GM19035 (cell line): ENCODE data around the gene DPM2.

Experiments
- ATAC-seq: cut with Tn5 transposase; IDR thresholded peaks from one replicate; pipeline ENCODE4 v1.9.1; 2021; ENCODE audit not compliant: unreplicated experiment

Gene DPM2

DNA sequence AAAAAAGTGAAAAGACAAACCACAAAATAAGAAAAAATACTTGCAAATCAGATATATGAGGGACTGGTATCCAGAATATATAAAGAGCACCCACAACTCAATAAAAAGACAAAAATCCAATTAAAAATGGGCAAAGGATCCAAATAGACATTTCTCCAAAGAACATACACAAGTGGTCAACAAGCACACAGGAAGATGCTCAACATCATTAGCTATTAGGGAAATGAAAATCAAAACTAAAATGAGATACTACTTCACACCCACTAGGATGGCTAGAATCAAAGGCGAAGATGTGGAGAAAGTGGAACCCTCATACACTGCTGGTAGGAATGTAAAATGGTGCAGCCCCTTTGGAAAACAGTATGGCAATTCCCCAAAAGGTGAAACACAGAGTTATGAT, 21.1 kb upstream of the DPM2 start:
- ATAC-seq: no peak

DNA sequence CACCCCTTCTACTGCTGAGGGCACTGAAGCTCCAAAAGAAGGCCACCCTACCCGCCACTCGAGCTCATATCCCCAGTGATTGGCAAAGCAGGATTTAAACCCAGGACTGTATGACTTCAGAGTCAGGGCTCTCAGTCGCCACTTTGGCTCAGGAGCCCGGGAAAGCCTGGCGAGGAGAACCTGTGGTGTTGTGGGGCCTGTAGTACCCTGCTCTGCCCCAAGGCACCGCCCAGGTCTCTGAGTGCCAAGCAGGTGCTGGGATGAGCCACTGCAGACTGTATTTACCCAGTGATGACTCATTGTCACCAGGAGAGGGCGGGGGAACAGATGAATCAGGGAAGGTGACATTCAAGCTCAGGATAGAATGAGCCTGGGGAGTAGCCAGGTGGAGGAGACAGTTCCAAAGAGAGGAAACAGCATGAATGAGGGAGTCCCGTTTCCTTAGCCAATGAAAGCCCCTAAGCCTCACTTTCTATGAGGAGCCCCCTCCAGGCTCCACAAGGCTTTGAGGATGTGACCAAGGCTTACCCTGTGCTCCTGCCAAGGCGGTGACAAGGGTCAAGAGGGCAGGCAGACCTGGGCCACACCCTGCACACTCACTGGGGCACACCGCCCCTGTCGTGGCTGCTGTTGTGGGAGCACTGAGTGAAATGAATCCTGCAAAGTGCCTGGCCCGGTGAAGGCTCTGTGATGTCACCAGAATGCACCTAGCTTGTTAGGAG, 17.8 kb upstream of the DPM2 start:
- ATAC-seq: no peak

DNA sequence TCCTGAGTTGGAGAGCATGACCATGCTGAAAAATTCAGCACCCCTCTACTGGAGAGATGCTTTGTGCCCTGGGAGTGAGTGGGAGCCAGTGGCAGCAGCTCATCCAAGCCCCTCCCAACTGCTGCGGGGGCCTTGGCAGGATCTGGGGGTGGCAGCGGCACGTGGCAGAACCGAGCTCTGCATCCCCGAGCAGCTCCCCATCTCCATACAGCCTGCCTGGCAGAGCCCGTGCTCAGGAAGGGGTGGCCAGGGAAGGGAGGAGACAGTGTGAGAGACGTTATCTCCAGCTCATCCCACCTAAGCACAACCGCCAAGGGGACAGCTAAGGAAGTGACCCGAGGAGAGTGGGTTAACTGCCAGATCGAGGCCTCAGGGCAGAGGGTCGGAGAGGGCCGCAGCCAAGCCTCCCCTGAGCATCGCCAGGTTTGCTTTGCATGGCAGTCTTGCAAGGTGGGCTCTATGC, 17.2 kb upstream of the DPM2 start:
- ATAC-seq: no peak

GRCh38 chr9:127953768-127954505, 16.3 kb upstream of the DPM2 start:
- ATAC-seq: no peak

GRCh38 chr9:127953154-127953553, 15.5 kb upstream of the DPM2 start:
- ATAC-seq: no peak

DNA sequence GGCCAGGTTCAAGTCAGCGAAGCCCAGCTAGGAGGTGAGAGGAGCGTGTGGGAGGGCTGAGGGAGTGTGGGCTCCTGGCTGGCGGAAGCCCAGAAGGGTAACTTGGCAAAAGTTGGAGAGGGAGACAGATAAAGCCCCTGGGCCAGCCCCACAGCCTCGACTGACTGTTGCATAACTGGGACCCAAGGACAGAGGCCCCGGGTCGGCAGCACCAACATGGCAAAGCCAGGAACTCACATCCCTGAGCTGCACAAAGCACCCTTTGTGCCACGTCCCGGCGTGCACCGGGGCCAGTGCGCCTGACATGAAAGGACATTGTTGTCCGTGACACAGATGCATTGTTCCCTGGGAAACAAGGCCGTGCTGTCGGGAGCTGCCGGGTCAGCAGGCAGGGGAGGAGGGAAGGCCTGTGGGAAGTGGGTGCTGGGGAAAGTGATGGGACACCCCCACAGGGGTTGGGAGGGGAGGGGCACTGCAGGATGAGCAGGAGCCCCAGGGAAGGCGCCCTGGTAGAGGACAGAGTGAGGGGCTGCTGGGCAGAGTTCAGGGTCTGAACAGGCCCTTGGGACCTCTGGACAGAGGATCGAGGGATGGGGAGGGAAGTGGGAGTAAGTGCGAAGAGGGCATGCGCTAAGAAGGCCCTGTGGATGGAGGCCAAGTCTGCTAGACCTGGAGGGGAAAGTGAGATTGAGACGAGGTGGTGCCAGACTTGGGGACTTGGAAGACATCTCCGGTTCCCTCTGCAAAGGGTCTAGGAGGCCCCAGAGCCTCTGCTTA, 13.0 kb upstream of the DPM2 start:
- no peak for ATAC-seq

DNA sequence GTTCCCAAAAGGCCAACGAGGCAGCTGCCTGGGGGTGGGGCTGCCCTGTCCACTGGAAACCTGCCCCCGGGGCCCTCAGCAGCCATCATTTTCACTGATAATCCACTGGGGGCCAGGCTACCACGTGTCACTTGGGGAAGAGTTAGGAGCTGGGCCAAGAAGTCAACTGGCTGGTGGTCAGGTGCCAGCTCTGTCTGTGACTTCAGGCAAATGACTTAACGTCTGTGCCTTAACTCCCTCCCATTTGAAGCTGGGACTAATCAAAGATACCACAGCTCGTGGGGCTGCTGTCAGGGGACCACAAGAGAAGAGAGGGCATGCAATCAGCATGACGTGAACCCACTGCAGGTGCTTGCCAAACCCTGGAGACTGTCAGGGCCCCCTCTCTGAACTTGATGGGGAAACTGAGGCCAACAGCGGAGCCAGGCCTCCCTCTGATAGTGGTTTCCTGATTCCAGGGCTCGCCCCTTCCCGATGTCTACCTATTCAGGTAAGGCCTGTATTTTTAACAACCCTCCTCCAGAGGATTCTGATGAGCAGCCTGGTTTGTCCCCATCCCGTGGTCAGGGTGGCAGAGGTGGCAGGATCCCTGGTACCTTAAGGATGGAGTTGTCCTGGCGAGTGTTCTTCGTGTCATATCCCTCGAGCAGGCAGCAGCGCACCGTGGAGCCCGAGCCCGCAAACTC, 12.3 kb upstream of the DPM2 start:
- no peak for ATAC-seq

DNA sequence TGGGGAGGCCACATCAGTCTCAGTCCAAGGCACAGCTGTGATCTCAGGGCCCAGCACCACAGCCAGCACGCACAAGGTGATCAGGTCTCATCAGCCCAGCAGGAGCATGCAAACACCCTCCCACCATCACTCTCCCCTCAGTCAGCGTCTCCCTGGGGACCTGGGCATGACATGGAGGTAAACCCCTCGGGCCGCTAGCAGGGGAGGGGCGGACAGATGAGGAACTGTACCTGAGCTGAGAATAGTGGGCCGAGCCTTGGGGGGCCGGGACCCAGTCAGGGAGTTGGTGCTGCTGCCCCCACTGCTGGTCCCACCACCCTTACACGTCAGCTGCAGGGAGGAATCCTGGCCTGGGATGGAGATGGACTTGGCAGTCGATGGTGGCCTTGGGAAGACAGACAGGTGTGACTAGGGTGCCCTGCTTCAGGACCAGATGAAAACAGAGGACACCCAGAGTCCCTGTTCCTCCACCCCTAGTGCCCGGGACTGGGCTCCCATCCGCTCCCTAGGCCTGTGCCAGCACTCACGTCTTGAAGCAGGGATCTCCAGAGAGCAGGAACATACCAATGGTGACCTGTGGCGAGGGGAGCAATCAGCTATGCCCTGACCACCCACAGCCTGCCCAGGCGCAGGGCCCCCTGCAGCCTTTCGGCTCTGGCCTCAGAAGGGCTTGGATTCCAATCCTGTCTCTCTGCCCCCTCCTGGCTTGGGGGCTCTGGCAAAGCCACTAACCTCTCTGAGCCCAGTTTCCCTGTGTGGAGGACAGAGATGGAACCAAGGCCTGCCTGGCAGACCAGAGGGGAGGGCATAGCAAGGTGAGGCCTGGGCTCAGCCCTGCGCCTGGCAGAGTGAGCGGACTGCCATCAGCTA, 10.4 kb upstream of the DPM2 start:
- no peak for ATAC-seq

DNA sequence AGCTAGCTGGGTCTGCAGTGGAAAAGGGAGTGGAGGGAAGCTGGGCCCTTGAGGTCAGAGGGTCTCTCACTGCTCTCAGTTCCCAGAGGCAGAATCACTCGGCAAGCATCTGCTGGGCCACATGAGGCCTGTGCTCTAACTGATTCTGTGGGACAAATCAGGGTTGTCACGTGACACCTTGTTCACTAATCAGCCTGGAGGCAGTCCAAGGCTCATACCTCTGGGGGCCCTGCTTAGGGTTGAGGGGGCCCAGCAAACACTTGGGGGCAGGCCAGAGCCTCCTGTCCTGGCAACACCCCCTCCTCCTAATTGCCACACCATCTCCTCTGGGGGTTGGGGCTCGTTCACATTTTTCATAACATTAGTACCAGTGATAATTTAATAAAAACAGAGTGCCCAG, 9.1 kb upstream of the DPM2 start:
- ATAC-seq: no peak

DNA sequence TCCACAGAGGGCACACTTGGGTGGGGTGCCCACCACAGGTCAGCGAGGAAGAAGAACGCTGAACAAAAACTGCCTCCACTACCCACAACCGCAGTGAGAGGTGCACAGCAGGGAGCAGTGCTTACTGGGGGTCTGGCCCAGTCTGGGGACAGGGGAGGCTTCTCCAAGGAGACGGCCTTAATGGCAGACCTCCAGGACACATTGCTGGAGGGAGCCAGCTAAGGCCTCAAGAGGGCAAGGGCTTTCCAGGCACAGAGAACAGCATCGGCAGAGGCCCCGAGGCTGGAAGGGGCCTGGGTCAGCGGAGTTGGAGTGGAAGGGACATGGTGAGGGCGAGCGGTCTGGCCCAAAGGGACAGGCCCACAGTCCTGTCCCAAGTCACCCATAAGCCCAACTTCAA, 8.3 kb upstream of the DPM2 start:
- ATAC-seq: no peak

- ATAC-seq: no peak
Observed at GRCh38 chr9:127945338-127945737, 7.7 kb upstream of the DPM2 start.

- ATAC-seq: no peak
Observed at GRCh38 chr9:127944586-127945218, 7.0 kb upstream of the DPM2 start.

- no peak for ATAC-seq
Observed at GRCh38 chr9:127943731-127944144, 6.1 kb upstream of the DPM2 start.

GRCh38 chr9:127943011-127943662, 5.5 kb upstream of the DPM2 start:
- no peak for ATAC-seq

GRCh38 chr9:127942216-127943010, 4.8 kb upstream of the DPM2 start:
- ATAC-seq: no peak

DNA sequence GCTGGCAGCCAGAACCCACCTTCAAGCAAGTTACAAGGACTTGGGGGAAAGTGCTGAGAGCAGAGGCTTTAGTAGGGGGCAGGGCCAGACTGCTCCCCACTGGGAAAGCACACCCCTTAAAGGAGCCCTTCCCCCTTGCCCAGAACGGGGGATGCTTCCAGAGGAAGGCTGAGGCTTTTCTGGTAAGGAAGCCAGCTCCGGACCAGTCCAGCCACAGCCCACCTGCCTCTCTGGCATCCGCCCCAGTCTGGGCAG, 4.2 kb upstream of the DPM2 start:
- no peak for ATAC-seq

DNA sequence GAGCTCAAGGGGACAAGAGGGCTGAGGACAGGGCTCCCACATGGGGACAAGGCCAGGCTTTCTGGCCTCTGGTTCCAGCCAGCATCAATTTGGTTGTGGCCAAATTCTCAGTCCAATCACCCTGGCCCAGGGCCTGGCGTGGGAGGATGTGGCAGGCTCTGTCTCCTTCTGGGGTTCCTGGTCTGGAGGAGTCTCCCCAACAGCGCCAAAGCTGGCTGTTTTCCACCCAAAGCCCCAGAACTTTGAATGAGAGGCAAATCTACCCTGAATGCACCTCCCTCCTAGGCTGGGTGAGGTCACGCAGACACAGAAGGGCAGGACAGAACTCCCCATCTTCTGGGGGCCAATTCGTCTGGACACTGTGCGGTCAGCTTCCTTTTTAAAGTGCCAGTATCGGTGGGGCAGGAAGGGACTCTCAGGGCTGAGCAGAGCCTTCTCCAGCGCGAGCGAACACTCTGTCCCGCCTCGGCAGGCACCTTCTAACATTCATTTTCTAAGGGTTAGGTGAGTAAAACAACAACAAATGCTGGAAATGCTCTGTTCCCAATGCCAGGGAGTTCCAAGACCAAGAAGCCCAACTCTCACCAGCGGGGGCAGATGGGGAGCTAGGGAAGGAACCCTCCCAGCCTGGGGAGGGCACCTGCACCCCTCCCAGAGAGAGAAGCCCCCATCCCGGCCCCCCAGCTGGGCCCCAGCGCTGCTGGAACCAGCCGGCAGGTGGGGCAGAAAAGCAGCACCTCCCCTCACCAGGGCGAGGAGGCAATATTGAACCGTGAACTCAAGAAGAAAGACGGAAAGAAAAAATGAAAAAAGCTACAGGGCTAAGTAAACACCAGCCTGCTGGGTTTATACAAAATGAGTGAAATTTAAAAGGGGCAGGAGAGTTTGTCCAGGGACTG, 3.7 kb upstream of the DPM2 start:
- ATAC-seq: no peak

GRCh38 chr9:127940593-127940992, 2.9 kb upstream of the DPM2 start:
- ATAC-seq: no peak
